GM21619 (cell line): ENCODE data around the gene MTHFSD.

ENCODE experiments used
- ATAC-seq: cut with Tn5 transposase; IDR thresholded peaks from one replicate; pipeline ENCODE4 v1.9.1; 2021; ENCODE audit not compliant: unreplicated experiment

MTHFSD gene

GRCh38 chr16:86531191-86531545, 23.9 kb downstream of the MTHFSD start:
- no peak for ATAC-seq

- ATAC-seq = no peak
These were observed 24.5 kb downstream of the MTHFSD start for GRCh38 chr16:86530251-86531190.

DNA sequence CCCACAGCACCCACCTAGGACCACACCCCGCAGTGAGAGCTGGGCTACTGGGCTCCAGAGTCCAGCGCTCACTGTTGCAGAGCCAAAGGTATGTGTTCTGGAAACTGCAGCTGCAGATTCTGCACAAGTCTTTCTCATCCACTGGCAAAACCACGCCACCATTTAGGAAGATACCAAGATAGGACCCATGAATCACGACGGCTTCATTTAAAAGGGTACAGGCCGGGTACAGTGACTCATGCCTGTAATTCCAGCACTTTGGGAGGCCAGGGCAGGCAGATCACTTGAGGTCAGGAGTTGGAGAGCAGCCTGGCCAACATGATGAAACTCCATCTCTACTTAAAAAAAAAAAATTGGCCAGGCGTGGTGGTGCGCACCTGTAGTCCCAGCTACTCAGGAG, 25.9 kb downstream of the MTHFSD start:
- no peak for ATAC-seq

- ATAC-seq = no peak
These were observed 26.7 kb downstream of the MTHFSD start for GRCh38 chr16:86528061-86528929.

DNA sequence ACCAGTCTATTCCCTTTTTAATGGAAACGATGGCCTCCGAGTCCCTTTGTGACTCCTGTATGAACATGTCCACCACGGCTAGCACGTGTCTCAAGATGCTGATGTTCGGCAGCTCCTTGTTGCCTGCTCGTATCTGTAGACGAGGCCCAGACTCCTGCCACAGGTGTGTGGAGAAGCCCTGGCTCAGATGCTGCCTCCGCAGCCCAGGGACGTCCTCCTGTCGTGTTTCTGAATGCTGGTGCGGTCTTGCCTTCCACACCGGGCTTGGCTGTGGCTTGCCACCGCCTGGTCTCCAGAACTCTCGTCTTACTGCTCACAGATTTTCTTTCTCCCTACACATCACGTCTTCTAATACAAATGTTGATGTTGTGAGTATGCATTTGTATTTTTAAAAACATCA, 27.7 kb downstream of the MTHFSD start:
- ATAC-seq = no peak

DNA sequence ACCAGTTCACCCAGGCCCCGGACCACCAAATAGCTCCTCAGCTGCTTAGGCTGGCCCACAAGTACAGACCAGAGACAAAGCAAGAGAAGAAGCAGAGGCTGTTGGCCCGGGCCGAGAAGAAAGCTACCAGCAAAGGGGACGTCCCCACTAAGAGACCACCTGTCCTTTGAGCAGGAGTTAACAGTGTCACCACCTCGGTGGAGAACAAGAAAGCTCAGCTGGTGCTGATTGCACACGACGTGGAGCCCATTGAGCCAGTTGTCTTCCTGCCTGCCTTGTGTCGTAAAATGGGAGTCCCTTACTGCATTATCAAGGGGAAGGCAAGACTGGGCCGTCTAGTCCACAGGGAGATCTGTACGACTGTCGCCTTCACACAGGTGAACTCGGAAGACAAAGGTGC, 29.3 kb downstream of the MTHFSD start:
- ATAC-seq = no peak

DNA sequence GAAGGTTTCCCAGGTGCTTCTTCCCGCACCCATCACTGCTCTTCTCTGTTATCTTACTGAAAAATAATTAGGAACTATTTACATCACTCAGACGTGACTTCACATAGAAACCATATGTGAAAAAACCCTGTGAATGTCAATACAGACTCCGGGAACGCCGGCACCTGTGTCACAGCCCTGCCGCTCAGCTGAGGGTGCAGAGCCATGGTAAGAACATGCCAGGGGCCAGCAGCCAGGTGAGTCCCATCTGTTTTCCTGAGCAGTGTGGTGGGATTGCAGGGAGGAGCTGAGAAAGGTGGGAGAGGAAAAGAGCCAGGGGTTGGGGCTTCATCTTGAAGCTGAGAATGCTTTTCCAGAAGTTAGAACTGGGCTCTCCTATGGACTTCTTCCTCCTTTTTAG, 31.0 kb downstream of the MTHFSD start:
- ATAC-seq = no peak

DNA sequence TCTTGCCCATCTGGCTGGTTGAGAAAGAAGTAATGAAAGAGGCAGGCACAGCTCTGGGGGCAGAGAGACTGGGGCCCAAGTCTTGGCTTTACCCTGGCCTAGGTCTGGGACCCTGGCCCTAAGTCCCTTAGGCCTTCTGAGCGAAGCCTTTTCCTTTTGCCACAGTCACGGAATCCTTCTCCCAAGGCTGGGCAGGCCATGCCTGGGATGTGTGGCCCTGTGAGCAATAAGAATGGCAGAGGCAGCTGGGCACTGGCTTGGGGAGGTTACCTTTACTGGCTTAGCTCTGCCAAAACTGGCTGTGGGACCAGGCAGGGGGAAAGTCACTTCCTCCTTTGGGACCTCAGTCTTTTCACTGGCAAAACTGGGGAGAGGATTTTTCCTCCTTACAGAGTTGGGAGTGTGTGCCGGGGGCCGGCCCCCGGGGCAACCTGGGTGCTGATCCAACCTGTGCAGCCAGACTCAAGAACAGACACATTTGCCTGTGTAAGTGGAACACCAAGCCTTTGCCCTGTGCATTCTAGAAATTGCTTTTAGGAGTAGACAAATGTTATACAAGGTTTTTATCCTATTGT, 31.8 kb downstream of the MTHFSD start:
- ATAC-seq = no peak

DNA sequence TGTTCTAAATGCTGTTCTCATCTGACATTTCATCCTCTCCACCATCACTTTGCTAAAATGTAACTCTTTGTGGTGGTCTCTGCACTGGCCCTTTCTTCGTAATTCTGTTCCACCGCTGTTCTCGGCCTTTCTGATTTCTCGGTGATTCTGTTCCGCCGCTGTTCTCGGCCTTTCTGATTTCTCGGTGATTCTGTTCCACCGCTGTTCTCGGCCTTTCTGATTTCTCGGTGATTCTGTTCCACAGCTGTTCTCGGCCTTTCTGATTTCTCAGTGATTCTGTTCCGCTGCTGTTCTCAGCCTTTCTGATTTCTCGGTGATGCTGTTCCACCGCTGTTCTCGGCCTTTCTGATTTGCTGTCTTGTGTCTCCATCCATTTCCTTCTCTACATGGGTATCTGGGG, 32.4 kb downstream of the MTHFSD start:
- ATAC-seq = no peak

GRCh38 chr16:86521236-86522197, 33.5 kb downstream of the MTHFSD start:
- no peak for ATAC-seq

- ATAC-seq = no peak
These were observed 34.5 kb downstream of the MTHFSD start for GRCh38 chr16:86520317-86521210.

DNA sequence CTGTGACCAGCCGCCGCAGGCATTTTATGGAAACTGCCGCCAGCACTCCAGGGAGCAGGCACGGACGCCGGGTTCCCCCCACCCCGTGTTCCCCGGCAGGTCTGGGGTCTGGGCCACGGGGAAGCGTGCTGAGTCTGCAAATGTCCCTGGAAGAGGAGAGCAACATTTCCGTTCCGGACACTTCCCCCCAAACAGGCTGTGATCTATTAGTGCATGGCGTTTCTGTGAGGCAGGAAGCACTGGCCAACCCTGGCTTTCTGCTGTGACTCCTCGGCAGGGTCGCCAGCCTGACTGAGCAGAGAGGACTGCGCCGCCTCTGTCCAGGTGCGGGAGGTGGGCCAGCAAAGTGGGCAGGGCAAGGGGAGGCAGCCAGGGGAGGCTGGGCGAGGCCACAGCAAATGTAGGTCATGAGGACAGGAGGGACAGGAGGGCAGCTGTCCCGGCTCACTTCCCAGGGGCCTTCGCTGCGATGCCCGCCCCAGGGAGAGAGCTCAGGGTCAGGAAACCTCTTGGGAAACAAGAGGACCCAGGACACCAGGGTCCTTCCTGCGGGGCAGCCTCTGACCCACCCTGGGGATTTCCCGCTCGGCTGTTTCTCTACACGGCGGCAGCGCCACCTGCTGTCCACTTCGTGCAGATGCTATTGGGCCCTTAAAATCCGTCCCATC, 35.3 kb downstream of the MTHFSD start:
- no peak for ATAC-seq

DNA sequence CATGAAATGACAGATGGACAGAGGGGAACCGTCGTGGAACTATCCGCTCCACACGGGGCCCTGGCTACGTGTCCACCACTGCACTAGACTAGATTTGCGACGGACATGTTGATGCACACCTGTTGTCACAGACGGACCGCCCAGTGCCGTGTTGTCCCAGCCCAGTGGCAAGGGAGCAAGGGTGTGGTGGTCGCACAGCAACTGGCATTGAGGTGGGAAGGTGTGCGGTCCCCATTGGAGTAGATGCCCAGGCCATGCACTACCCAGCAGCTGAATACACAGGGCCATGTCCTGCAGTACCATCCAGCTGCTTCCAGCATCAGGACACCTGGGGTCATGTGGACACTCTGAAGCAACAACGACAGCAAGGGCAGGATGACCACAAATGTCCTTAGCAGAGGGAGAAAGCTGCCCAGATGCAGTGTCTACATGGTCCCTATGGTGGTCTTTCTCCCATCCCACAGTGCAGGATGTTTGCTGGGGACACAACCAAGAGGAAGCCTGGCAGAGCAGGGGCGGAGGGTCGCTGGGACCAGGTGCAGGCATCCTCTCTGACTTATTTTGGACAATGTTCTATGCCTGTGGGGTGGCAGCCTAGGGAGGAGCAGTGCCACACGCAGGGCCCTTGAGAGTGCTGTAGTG, 35.9 kb downstream of the MTHFSD start:
- ATAC-seq = no peak

DNA sequence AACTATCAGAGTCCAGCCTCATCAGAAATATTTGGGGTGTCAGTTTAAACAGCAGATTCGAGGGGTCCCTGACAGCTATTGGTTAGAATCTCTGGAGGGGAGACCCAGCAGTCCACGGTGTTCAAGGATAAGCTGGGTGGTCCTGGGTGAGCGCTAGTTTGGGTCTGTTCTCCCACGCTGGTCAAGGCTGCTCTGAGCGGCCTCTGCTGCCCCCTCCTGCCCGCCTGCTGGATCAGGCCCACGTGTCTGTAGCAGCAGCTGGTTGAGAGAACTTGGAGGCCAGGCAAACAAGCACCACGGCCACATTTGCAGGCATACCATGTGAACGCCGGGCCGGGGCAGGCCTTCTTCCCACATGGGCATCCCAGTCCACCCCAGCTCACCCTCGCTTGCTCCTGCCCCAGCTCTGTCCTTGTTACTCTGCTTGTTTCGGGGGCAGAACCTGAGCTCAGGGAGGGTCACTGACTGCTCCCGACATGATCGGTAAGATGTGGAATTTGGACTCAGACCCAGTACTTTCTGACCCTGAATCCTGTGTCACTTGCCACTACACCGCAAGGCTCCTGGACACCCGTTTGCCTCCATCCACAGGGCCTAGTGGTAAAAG, 37.3 kb downstream of the MTHFSD start:
- no peak for ATAC-seq

GRCh38 chr16:86517033-86517432, 38.0 kb downstream of the MTHFSD start:
- ATAC-seq = no peak

DNA sequence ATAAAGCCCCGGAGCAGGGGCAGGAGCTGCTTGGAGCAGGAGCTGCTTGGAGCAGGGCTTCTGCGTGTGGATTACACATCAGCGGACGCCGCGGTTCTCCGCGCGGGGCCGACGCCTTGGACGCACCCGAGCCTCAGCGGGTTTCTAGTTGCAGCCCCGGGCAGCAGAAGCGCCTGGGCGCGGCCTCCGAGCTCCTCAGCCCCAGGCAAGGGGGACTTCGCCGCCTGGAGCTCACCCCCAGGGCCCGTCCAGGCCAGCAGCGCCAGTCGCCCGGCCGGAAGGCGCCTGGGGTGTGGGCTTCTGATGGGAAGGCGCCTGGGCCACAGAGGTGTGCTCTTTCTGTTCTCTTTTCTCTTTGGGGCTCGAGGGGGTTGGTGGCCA, 38.4 kb downstream of the MTHFSD start:
- no peak for ATAC-seq

GRCh38 chr16:86515777-86516622, 39.0 kb downstream of the MTHFSD start:
- ATAC-seq = no peak
